C4-2B (cell line): ENCODE data around the gene GPR17.

Source experiments
- ZFX ChIP-seq: fragments of 450-650 bp; IDR thresholded peaks from 2 replicates; pipeline ENCODE4 v1.6.1; 2017
- TF ChIP-seq, protein P1 (sequence below): fragments of 450-650 bp; conservative IDR thresholded peaks from 2 replicates; pipeline ENCODE4 v1.5.1; 2017; ENCODE audit warnings: mild to moderate bottlenecking

DNA sequence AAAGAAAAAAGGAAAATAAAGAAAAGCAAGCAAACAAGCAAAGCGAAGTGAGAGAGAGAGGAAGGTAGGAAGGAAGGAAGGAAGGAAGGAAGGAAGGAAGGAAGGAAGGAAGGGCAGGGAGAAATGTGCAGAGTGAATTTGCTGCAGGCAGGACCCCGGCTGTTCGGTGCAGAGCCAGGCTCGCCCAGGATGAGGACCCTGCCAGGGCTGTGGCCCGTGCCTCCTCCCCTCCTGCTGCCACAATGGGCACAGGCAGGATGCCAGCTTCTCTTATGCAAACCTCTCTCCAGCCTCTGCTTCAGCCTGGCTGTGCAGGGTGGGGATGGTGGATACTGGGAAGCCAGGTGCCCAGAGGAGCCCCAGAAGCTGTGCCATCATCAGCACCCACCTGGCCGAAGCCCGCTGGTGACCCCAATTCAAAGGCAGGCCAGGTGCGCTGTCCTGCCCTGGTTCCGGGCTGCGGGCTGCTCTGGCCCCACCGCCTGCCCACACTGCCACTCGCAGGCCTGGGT, 3.2 kb downstream of the GPR17 start:
- TF ChIP-seq, protein P1, sequence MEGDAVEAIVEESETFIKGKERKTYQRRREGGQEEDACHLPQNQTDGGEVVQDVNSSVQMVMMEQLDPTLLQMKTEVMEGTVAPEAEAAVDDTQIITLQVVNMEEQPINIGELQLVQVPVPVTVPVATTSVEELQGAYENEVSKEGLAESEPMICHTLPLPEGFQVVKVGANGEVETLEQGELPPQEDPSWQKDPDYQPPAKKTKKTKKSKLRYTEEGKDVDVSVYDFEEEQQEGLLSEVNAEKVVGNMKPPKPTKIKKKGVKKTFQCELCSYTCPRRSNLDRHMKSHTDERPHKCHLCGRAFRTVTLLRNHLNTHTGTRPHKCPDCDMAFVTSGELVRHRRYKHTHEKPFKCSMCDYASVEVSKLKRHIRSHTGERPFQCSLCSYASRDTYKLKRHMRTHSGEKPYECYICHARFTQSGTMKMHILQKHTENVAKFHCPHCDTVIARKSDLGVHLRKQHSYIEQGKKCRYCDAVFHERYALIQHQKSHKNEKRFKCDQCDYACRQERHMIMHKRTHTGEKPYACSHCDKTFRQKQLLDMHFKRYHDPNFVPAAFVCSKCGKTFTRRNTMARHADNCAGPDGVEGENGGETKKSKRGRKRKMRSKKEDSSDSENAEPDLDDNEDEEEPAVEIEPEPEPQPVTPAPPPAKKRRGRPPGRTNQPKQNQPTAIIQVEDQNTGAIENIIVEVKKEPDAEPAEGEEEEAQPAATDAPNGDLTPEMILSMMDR: no peak
- no peak for TF ChIP-seq ZFX
